NCI-H446 treated with DMSO at 0.1 percent for 48 hours (cell line): ENCODE data around the gene CAND2.
A peak's percentile ranks its signal among the peaks of the same experiment; 100 is the strongest.
"Not testable (repeated sequence)": the region's sequence is repeated elsewhere in the genome, so short reads cannot be mapped to it uniquely, and the experiment has no call there.

Experiments used
- DNase-seq: peaks from one replicate; lab custom pipeline; 2025; lab: John Stamatoyannopoulos, UW

The CAND2 gene

DNA sequence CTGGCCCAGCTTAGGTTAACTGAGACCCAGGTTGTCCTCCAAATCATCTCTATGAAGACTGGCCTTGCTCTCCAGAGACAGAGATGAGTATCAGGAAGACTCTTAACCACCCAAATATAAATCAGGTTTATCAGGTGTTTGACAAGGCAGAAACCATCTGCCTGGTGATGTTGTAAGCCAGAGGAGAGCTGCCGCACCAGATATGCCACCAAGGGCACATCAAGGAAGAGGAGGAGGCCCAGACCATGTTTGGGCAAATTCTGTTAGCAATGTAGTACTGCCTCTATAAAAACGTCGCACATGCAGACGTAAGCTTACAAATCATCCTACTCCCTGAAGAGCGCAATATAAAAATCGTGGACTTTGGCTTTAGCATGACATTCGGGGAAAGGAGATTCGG lies 65.9 kb downstream of the CAND2 start:
- DNase-seq: no peak

DNA sequence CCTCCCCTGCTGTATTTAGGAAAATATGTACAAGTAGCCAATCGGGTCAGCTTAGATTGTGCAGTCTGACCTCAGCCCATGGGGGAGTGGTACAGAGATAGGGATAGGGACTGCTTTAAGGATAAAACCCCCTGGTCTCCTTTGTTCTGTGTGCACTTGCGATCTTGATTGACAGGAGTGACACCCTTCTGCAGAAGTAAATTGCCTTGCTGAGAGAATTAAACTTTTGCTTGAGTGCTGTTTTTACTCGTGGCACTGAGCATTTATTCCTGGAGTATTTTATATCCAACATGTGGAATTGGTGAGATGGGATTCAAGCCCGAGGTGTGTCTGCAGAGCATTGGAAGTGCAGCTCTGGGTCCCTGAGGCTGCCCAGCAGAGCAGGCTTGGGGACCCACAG lies 68.8 kb downstream of the CAND2 start:
- no peak for DNase-seq

DNA sequence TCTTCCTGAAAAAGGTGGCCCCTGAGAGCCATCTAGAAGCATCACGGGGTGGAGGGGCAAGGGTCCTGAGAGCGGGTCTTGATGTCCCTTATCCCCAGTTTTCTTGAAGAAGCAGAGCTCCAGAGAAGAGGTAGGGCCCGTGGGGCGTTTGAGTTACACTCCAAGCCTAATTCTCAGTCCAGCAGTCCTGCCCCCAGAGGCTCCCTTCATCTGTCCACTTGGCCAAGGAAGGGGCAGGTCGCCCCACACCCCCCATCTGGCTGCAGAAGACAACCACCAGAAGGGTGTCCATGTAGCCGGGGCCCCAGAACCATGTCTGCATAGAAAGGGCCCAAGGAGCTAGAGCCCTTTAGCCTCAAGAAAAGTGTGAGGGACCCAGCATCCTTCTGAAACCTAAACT lies 70.4 kb downstream of the CAND2 start:
- DNase-seq: no peak

DNA sequence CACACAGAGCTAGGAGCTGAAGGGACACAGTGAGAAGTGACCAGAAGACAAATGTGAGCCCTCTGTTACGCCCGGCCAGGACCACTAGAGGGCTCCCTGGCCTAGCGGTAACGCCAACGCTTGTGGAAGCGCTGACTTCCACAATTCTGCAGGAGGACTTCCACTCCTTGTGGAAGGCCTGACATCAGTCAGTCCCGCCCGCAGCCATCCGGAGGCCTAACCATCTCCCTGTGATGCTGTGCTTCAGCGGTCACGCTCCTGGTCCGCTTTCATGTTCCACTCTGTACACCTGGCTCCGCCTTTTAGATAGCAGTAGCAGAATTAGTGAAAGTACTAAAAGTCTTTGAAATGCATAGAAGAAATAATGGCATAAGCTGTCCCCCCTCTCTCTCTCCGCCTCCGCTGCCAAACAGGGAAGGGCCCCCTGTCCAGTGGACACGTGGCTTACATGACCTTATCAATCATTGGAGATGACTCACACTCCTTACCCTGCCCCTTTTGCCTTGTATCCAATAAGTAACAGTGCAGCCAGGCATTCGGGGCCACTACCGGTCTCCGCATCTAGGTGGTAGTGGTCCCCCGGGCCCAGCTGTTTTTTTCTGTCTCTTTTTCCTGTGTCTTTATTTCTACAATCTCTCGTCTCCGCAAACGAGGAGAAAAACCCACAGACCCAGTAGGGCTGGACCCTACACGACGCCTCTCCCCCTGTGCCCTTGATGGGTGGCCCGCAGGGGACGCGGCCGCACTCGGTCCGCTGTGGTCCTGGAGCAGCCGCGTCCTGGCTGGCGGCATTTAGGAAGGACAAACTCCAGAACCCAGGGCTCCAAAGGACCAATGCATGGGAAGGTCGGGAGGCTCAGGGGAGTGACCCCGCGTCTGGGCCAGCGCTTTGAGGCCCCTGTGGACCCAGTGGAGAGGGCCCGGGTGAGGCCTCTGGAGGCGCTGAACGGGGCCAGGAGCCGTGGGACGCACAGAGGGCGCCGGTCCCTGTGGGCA lies 71.9 kb downstream of the CAND2 start:
- DNase-seq: peak; percentile 8

DNA sequence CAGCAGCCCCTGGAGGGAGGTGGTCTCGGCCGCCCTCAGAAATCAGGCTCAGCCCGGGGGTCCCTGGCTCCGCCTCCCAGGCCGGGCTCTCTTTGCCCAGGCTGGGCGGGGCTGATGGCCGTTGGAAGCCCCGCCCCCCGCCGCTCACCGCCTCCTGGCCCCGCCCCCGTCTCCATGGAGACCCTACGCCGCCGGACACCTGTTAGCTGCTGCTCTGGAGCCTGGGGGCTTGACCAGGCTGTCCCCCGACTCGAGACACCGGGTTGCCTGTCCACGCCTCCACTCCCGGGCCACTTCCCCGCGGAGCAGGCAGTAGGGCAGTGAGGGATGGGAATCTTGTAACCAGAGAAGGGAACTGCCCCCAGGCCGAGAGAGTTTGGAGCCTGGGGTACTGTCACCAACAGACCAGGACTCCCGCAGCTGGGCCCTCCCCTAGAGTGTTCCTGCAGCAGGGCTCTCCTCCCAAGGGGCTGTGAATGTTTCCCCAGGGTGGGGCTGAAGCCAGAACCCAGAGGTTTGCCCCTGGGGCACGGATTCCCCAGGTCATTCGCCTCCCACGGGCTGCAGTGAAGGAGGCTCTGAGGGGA lies 72.6 kb downstream of the CAND2 start:
- DNase-seq: no peak

DNA sequence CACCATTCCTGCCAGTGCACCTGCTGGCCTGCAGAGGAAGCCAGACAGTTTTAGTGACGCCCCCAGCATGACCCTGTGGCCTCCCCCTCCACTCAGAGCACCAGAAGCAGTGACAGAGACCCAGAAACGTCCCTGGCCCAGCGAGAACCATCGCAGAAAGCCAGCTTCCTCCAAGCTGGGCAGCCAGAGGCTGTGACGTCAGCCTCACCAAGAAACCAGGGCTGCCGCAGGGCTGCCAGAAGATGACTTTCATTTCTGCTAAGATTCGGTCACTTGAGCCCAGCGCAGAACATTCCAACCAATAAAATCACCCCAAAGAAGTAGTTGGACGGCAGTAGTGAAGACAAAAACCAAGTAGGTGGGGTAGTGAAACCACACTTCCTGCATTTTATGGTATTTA lies 74.5 kb downstream of the CAND2 start:
- DNase-seq: no peak

DNA sequence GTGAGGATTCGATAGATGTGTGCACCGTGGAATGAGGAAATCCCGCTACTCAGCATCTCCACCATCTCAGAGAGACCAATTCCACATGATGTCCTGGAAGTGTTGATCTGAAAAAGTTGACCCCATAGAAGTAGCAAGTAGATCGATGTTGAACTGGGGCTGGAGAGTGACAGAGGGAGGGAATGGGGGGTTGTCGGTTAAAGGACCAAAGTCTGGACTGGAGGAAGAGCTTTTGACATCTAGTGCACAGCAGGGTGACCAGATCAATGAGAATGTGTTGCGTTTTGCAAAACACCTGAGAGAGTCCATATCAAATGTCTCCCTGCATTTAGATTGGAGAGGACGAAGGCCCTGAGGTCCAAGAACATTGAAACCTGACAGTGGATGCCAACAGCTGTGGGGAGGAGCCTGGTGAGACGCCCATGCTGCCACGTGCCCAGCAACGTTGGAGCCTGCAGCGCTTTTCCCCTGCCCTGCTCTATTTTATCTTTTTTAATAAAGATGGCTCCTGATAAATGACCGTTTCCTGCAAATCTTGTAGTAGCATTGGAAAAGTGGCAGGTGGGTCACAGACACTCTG lies 75.0 kb downstream of the CAND2 start:
- DNase-seq: no peak

DNA sequence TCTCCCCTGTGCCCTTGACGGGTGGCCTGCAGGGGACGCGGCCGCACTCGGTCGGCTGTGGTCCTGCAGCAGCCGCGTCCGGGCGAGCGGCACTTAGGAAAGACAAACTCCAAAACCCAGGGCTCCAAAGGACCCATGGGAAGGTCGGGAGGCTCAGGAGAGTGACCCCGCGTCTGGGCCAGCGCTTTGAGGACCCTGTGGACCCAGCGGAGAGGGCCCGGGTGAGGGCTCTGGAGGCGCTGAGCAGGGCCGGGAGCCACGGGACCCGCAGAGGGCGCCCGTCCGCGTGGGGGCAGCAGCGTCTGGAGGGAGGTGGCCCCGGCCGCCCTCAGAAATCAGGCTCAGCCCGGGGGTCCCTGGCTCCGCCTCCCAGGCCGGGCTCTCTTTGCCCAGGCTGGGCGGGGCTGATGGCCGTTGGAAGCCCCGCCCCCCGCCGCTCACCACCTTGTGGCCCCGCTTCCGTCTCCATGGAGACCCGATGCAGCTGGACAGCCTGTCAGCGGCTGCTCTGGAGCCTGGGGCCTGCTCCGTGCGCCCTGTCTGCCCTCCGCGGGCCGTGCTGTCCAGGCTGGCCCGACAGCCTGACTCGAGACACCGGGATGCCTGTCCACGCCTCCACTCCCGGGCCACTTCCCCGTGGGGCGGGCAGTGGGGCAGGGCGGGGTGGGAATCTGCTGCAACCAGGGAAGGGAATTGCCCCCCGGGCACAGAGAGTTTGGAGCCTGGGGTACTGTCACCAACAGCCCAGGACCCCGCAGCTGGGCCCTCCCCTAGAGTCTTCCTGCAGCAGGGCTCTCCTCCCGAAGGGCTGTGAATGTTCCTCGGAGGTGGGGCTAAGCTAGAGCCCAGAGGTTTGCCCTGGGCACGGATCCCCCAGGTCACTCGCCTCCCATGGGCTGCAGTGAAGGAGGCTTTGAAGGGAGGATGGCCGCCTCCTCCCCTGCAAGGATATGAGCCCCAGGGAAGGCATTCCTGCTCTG lies 79.7 kb downstream of the CAND2 start:
- DNase-seq: no peak

DNA sequence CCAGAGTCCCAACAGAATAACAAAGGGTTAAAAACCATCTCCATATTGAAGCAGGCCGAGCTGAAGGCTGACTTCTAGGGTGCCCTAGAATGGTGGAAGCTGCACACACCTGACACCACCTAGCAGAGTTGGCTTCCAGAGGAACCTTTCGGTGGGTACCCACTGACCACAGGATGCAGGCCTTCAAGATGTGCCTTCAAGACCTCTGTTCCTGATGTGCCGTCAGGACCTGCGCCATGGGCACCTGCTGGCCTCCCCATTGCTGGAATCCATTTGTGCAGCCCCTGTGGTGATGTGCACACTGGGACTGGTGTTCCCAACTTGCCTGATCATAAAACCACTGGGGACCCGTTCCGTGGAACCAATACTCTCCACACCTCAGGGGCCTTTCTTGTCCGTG lies 80.6 kb downstream of the CAND2 start:
- no peak for DNase-seq

DNA sequence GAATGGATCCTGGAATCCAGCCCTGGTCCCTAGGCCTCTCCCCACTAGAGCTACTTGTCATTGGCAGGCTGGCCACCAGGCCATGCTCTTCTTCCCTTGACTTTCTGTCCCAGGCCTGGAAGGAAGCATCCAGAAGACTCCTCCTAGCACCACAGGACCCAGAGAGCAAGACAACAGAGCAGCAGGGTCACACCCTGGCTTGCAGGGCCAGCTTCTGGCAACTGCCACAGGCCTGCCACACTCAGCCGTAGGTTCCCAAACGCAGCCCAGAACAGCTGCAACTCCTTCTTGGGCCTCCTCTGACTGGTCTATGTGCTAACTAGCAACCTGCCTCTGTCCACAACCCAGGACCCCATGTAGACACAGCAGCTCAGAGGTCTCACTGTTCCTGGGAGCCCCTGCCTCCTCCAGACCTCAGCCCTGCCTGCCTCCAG lies 81.7 kb downstream of the CAND2 start:
- no peak for DNase-seq

DNA sequence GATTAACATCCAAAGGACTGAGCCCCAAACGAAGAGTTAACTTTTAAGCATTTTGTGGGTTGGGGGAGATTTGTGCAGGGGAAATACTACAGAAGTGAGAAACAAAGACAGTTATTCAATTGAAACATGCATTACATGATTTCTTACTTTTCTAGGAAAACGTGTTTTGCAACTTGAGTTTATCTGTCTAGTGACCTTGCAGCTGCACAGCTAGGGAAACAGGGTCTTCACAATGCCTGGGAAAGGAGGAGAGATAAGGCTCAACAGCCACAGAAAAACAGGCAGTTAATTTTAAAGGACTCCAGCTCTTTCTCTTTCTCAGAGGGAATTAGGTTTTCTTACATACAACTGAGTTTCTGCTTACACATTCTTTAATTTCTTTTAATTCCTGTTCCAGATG lies 82.3 kb downstream of the CAND2 start:
- not testable (repeated sequence) for DNase-seq

DNA sequence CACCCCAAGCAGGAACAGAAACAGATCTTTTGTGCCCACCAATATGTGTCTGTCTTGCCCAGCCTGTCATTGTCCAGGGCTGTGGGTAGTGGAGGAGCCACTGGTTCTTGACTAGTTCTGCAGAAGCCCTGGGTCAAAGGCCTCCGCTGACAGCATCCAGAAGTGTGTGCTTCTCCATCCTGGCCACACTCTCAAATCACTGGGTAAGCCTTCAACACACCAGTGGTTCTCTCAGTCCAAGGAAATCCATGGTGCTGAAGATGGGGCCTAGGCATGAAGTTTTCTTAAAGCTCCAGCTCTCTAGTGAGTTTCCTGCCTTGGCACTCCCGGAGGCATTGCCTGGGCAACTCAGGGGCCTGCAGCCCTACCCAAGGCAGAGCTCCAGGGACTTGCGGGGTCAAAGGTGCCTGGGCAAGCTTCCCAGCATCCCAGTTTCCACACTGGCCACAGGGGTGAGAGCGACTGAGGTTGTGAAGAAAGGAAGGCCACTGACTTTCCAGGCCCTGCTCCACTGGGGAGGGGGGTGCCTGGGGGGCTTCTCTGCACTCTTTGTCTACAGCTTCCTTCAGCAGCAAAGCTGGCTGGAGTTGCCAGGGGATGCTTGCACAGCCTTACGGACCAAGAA lies 82.8 kb downstream of the CAND2 start:
- DNase-seq: no peak

DNA sequence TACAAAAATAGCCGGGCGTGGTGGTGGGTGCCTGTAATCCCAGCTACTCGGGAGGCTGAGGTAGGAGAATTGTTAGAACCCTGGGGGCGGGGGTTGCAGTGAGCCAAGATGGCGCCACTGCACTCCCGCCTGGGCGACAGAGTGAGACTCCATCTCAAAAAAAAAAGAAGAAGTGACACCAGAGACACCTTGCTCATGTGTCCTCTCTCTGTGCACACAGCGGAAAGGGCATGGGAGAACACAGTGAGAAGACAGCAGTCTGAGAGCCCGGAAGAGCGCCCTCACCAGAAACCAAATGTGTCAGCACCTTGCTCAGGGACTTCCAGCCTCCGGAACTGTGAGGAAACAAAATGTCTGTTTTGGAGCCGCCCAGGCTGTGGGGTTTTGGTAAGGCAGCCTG lies 85.4 kb downstream of the CAND2 start:
- not testable (repeated sequence) for DNase-seq

DNA sequence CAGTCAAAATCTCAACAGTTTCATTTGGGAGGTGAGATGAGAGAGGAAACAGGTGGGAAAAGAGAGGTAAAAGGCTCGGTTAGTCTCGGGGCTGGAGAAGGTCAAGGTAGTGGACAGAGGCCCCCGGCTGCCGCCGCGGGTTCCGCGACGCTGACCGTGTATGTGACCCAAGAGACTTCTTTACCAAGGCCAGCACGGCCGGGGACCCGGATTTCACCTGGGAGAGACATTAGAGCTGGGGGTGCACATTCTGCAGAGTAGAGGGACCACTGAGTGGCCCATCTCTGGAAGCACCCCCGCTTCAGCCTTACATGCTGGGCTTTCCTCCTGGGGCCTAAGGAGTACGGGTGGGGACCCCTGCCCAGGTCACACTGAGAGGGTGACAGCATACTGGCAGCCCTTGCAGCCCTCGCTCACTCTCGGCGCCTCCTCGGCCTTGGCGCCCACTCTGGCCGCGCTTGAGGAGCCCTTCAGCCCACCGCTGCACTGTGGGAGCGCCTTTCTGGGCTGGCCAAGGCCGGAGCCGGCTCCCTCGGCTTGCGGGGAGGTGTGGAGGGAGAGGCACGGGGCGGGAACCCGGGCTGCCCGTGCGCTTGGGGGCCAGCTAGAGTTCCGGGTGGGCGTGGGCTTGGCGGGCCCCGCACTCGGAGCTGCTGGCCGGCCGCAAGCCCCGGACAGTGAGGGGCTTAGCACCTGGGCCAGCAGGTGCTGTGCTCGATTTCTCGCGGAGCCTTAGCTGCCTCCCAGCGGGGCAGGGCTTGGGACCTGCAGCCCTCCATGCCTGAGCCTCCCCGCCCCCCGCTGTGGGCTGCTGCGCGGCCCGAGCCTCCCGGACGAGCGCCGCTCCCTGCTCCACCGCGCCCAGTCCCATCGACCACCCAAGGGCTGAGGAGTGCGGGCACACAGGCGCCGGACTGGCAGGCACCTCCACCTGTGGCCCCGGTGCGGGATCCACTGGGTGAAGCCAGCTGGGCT lies 86.1 kb downstream of the CAND2 start:
- DNase-seq: no peak

DNA sequence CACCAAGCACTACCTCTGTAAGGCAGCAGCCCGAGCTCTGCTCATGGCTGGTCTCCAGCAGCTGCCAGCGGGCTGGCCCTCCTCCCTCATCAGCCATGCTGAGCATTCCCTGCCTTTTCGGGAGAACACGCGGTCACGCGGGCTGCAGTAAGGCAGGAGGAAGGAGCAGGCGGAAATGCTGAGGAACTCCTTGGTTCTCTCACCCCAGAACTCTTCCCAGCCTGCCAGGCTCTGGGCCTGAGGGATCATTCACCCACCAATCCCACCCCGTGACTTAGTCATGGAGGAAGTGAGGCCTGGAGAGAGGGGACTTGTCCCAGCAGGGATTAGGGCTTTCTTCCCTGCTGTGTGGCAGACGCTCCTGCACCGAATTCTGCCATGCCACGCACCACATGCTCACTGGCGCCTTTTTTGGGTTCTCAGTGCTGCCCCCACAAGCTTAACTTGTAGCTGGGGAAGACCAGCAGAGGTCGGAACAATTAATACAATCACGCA lies 87.8 kb downstream of the CAND2 start:
- DNase-seq: no peak
